Measurements from ENCODE around the gene TKTL1.

The TKTL1 gene

GRCh38 chrX:154378059-154378798 lies 82.6 kb downstream of the TKTL1 start:
- DNase-seq (ENCODE audit: low spot score), result no peak

GRCh38 chrX:154378799-154379568 lies 83.4 kb downstream of the TKTL1 start, which contains the start of gene EMD:
EMD (plus strand) TSS chrX:154379295; CDS start chrX:154379485, 190 bp downstream.
- DNase-seq (ENCODE audit: low spot score), result peak; percentile 97

DNA sequence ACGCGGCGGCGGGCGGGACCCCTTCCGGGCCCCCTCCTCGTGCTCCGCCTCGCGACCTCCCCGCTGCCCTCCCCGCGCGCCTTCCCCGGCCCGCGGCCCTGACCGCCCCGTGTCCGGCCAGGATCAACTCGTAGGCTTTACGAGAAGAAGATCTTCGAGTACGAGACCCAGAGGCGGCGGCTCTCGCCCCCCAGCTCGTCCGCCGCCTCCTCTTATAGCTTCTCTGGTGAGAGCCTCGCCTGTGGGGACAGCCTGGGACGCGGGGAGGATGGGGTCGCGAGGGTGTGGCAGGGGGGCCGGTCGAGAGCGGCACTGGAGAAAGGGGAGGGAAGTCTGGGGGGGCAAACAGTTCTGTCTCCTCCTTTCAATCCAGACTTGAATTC lies 84.0 kb downstream of the TKTL1 start:
- DNase-seq (ENCODE audit: low spot score), result no peak

Measured in SW480 (cell line).